Measurements from ENCODE around the gene MMP7.
A peak's percentile ranks its signal among the peaks of the same experiment; 100 is the strongest.
"Not testable (repeated sequence)": the region's sequence is repeated elsewhere in the genome, so short reads cannot be mapped to it uniquely, and the experiment has no call there.

MMP7 gene

DNA sequence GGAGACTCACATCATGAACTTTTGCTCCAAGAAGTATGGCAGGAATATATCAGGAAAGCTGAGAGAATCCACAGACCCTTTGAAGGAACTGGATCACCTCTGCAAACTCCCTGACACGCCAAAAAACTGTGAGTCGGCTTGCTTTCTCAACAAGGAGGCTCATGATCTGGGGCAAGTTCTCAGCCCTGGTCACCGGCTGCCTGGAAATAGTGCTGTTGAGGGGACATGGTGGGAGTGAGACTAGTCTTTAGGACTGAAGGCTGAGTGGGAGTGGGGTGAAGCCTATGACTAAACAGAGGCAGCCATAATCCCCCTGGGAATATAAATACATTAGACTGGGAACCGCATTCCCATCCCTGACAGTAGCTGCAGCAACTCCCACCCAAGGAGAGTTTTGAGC lies 8.4 kb upstream of the MMP7 start:
- no peak for DNase-seq (ENCODE audit: low spot score)

DNA sequence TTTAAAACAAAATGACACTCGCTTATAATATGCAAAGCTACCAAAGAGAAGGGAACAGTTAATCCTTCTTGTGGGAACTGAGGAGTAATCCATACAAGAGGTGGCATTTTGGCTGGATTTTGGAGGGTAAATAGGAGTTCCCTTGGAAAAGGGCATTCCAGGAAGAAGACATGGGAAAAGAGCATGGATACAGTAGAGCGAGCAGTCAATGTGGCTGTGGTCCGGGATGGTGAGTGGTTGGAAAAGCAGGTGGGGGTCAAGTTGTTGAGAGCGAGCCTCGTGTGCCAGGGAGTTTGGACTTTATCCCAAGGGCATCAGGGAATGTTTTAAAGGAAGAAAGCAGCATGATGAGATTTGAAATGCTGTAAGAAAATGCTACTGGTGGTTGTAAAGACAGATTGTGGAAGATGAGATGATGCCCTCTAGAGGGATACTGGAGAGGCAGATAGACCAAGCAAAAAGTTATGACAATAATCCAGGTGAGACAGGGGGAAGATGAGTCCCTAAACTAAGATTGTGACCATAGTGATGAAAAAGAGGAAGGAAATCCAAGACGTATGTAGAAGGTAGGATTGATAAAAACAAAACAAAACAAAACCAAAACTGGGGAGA lies 3.8 kb upstream of the MMP7 start:
- DNase-seq (ENCODE audit: low spot score) = no peak

DNA sequence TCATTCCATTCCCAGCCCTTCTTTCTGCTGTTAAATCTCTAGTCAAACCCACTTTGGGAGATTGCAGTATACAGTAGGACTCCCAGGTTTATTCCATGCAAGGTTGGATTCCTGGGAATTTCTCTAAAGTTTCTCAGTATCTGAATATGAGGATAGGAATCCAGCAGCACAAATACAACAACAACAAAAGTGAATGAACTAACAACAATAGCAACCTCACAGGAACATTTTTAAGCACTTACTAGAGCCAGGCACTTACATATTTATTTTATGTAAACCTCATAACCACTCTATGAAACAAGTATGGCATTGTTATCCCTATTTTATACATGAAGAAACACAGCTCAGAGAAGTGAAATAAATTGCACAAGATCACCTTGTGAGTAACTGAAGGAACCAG lies 1.9 kb downstream of the MMP7 start:
- no peak for DNase-seq (ENCODE audit: low spot score)

DNA sequence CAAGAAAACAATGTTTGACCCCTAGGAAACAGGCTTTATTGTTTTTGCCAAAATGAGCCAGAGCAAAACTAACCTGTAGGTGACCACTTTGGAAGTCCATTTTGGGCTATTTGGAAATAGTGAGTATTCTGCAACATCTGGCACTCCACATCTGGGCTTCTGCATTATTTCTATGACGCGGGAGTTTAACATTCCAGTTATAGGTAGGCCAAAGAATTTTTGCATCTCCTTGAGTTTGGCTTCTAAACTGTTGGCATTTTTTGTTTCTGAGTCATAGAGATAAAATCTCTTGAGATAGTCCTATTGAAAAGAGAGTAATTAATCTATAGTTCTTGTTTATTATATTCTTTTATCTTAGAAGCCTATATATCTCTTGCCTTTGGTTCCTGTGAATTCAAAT lies 2.9 kb downstream of the MMP7 start:
- DNase-seq (ENCODE audit: low spot score) = no peak

DNA sequence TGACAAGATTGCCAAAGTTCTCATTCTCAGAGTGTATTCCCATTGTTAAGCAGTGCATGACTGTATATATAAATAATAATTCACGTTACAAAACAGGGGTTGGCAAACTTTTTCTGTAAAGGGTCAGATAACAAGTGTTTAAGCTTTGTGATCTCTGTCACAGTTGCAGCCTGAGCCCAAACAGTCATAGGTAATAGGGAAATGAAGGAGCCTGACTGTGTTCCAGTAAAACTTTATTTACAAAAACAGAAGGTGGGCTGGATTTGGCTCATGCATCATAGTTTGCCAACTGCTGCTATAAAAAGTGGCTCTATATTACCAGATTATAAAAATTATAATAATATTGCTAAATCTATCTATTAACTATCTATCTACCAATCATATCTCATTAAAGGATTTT lies 3.5 kb downstream of the MMP7 start:
- no peak for DNase-seq (ENCODE audit: low spot score)

DNA sequence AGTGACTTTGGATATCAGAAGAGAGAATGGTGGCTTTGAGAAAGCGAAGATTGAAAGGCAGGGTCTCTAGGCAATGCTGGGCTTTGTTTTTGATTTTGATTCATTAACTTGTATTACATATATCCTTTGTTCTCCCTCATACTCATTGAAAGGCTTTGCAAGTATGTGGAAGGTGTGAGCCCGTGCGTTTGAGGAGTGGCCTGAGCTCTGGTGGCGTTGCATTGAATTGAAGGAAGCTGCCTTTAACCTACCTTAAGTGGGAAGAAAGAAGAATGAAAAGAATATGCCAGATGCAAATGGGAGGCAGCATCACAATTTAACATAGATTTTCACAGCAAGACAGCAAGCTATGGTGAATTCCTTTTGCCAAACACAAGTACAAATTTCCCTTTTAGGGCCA lies 6.7 kb downstream of the MMP7 start:
- no peak for DNase-seq (ENCODE audit: low spot score)

DNA sequence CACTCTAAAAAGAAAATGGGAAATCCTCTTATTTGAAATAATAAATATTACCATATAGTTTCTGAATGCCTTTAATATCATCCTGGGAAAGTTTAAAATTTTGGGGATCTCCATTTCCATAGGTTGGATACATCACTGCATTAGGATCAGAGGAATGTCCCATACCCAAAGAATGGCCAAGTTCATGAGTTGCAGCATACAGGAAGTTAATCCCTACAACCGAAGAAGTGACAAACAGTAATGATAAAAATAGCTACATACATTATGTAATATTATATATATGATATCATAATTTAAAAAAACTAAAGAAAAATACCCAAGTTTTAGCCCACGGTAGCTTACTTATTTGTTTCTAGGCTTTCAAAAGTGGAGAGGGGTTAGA lies 7.4 kb downstream of the MMP7 start:
- DNase-seq (ENCODE audit: low spot score) = no peak

DNA sequence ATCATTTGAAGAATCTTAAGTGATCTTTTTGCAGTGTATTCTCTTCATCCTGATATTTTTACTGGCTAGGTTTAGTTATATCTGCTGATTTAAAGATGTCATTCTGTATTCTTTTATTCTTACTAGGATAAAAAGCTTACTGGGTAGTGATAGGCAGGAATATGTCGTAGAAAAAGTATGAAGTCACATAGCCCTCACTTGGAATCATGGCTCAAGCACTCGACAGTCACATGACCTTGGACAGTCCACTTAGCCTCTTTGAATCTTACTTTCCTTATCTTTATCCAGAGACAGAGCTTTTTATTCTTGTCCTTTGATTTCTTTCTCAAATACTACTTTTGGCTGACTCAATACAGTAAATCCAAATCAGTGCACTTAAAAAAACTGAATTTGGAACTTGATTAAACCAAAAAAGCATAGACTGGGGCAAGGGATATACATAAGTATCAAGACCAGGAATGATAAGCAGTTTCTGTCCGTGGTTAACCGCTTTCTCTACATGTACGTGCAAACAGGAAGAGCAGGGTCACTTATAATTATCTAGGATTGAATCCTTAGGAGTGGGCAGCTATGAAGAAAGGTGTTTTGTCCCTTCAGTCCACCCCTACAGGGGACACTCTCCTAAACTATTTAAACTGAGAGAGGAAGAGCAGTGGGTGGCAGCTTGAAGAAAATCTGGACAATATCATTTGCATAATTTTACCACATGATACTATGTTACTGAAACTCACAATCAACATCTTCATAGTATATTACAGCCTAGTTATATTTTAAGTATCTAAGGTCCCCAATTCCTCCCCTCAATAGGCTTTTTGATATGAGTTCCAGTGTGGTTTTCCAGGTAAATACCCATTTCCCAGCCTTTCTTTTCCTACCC lies 8.0 kb downstream of the MMP7 start:
- no peak for DNase-seq (ENCODE audit: low spot score)

DNA sequence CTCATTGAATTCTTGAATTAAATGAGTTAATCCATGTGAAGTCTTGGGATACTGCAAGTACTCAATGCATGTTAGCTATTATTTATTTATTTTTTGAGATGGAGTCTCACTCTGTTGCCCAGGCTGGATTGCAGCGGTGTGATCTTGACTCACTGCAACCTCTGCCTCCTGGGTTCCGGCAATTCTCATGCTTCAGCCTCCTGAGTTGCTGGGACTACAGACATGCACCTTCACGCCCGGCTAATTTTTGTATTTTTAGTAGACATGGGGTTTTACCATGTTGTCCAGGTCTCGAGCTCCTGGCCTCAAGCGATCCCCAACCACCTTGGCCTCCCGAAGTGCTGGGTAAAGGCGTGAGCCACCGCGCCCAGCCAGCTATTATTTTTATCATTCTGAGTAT lies 9.4 kb downstream of the MMP7 start:
- DNase-seq (ENCODE audit: low spot score) = no peak

DNA sequence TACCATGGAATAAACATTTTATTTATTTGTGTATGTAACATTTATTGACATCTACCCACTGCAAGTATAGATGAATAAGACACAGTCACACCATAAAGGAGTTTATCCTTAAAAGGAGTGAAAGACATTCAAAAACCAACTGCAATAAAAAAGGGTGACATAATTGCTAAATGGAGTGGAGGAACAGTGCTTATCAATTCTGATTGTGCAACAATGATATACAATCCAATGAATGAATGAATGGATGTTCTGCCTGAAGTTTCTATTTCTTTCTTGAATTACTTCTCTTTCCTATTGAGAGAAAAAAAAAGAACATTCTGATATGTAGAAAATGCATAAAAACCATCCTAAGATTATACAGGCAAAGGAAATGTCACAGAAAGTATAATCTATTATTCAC lies 10.0 kb downstream of the MMP7 start:
- DNase-seq (ENCODE audit: low spot score) = no peak

DNA sequence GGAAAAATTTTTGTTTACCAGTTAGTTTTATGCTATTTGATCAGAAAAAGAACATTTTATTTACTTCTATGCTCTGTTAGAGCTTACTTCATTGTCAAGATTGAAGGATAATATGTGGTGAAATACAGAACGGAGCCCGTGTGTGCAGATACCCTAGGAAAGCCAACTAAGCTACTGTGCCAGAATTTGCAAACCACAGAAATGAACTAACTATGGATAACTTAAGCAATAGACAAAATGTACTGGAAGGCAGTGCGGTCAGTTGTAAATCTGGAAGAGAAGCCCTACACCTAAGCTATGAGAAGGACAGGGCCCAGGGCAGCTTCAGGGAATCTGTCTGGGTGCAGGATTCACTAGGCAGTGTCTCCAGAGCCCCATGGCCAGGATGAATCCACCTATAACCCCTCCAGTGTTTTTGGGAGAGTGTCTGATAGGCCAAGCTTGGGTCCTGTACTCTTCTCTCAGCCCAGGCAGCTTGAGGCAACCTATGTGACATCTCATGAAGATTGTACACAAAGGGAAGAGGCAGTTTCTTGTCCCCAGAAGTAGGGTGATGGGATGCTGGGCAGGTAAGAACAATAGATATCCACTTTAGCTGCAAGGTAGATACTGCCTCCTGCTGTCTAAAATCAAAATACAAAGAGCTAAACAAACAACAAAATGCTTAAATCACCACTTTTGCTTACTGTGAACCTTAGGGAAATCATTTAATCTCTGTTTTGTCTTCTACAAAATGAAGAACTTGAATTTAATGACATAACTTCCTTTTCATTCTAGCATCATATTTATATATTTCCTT lies 12.1 kb downstream of the MMP7 start:
- no peak for DNase-seq (ENCODE audit: low spot score)

DNA sequence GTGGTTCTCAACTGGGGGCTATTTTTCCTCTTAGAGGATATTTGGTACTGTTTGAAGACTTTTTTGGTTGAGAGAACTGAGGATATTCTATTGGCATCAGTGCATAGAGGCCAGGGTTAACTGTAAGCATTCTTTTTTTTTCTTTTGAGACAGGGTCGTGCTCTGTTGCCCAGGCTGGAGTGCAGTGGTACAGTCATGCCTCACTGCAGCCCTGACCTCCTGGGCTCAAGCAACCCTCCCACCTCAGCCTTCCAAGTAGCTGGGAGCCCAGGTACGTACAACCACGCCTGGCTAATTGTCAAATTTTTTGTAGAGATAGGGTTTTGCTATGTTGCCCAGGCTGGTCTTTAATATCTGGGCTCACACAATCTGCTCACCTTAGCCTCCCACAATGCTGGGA lies 12.9 kb downstream of the MMP7 start:
- DNase-seq (ENCODE audit: low spot score) = no peak

DNA sequence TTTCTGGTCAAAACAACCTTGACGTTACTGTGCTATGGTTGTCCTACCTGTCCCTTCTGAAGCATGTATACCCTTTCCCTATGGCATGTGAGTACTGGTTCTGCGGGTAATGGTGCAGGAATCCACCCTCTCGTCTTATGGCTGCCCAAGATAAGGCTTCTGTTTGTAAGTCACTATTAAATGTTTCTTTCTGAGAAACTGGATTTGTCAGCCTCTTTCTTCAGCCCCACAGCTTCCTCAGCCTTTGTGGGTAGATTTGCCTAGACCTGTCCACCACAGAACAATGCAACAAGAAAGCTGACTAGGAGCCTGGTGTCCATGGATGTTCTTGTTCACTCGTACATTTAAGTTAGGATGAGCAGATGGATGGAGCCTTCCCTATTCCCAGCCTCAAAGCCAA lies 14.4 kb downstream of the MMP7 start:
- DNase-seq (ENCODE audit: low spot score) = no peak

DNA sequence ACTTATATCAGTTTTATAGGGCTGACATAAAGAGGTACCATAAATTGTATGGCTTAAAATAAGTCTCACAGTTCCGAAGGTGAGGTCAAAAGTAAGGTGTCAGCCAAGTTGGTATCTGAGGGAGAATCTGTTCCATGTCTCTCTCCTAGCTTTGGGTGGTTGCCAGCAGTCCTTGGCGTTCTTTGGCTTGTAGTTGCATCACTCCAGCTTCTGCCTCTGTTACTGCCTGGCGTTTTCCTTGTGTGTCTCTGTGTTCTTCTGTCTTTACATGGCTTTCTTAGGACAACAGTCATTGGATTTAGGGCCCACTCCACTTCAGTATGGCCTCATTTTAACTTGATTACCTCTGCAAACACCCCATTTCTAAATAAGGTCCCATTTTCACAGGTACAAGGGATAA lies 16.7 kb downstream of the MMP7 start:
- no peak for DNase-seq (ENCODE audit: low spot score)

DNA sequence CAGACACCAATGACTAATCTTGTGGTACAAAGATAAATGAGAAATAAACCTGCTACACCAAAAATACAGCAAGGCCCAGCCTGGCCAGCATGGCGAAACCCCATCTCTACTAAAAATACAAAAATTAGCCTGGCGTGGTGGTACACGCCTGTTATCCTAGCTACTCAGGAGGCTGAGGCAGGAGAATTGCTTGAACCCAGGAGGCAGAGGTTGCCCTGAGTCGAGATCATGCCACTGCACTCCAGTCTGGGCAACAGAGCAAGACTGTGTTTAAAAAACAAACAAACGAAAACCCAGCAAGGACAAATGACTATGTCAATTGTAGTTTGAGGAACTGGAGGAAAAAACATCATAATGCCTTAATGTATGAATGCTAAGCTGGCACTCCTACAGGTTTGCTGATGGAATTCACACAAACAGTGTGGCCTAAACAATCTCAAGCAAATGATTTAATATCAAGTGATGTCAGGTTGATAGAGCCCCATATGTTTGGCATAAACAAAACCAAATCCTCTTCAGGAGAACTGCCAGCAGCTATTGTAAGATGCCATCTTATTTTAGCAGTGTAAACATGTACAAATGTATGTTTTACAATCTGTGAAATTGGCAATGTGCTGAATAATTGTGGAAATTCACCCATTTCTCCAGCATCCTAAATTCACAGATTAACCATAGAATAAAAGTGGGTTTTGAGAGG lies 20.0 kb downstream of the MMP7 start:
- no peak for DNase-seq (ENCODE audit: low spot score)

DNA sequence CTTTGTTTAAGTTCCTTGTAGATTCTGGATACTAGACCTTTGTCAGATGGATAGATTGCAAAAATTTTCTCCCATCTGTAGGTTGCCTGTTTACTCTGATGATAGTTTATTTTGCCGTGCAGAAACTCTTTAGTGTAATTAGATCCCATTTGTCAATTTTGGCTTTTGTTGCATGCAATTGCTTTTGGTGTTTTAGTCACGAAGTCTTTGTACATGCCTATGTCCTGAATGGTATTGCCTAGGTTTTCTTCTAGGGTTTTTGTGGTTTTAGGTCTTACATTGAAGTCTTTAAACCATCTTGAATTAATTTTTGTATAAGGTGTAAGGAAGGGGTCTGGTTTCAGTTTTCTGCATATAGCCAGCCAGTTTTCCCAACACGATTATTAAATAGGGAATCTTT lies 27.7 kb downstream of the MMP7 start:
- DNase-seq (ENCODE audit: low spot score) = not testable (repeated sequence)

DNA sequence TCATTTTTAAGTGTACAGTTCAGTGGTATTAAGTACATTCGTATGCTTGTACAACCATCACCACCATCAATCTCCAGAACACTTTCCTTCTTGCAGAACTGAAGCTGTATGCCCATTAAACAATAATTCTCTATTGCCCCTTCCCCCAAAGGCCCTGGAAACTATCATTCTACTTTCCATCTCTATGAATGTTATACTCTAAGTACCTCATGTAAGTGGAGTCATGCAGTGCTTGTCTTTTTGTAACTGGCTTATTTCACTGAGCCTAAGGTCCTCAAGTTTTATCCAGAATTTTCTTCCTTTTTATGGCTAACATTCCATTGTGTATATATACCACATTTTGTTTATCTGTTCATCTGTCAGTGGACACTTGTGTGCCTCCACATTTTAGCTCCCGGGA lies 29.7 kb downstream of the MMP7 start:
- DNase-seq (ENCODE audit: low spot score) = no peak

DNA sequence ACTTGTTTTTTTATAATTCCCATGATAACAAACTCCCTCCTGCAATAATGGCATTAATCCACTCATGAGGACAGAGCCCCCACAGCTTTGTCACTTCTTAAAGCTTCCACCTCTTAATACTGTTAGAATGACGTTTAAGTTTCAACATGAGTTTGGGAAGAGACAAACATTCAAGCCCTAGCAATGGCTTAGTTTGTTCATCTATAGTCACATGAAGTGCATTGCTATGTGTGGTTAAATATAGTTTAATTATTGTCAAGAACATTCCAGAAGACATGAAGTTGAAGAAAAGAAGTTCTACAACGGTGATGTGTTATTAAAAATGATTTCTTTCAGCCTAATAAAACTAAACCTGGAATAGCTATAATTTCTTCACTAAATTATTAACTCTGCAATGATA lies 30.6 kb downstream of the MMP7 start:
- no peak for DNase-seq (ENCODE audit: low spot score)

DNA sequence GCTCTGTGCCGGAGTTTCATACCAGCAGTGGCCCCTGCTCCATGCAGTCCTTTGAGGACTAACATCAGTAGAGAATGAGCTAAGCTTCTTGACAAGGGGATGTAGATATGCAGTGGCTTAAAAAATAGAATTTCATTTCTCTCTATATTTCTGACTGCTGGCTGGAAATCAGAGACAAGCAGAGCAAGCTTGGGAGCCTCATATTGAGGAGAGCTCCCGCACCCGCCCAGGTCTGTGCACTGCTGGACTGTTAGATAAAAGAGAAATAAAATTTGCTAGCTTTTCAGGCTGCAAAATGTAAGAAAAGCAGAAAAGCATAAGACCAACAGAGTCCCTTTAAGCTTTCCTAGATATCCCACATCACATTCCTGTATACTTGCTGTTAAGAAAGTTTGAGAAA lies 31.4 kb downstream of the MMP7 start:
- no peak for DNase-seq (ENCODE audit: low spot score)

DNA sequence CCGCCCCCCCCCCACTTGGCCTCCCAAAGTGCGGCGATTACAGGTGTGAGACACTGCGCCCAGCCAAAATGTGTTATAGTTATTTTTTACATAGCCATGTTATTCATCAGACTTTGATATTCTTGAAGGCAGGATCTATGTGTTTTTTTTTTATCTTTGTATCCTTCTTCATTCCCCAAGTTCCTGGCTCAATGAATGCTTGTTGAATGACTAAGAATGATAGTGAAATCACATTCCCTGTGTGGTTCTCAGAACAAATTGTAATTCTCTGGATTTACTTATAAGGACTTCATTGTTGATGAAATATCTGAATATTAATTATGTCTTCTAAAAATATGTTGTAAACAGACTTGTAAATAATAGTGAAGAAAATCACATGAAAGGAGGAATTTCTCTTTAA lies 33.5 kb downstream of the MMP7 start:
- DNase-seq (ENCODE audit: low spot score) = no peak

DNA sequence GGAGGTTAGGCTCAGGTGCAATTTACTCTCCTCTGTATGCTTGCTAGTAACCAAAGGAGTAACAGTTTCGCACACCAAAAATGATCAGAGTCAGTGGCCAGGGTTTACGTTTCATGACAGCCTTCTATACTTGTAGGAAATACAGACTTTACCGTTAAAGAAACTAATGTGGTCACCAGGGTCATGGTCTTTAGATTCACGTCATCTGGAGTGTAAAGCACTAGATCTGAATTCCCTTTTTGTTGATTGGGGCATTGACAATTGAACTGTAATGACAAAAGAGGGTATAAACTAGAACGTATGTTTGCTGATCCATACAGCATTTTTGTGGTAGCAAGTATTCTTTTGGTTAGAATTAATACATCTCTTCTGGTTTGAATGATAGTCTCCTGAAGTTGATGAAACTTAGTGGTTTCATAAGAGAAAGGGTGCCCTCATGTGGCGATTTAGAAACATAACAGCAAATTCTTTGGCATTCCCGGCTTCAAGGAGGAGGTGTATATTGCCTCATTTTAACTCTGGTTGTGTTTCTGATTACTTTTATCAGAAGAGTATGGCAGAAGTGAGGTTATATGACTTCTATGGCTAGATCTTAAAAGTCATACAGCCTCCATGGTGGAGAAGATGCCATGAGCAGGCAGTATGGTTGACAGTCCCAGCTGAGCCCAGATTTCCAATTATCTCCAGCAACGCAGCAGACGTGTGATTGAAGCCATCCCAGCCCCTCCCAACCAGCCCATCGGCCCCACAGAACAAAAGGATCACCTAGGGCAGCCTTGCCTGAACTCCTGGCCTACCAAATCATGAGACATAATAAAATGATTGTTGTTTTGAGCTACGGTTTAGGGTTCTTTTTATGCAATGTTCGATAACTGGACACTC lies 35.1 kb downstream of the MMP7 start:
- peak; percentile 83 for DNase-seq (ENCODE audit: low spot score)

DNA sequence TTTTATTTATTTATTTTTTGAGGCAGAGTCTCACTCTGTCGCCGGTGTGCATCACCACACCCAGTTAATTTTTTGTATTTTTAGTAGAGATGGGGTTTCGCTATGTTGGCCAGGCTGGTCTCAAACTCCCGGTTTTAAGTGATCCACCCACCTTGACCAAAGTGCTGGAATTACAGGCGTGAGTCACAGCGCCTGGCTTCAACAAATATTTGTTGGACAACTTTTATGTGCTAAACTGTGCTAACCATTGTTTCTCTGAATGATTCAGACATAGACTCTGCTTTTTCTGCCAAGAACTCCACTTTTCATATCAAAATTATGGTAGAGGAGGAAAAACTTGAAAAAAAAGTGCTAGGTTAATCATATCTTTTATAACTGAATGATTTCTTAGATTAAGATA lies 36.3 kb downstream of the MMP7 start:
- DNase-seq (ENCODE audit: low spot score) = no peak
